GM12878 (cell line): ENCODE data around the gene STMP1. TPM values are rescaled to one million over a fixed set of nuclear protein-coding genes. Genes with fewer than 3 reads are reported as not detected.

ENCODE experiments used
- ATAC-seq: fragments of 200-7000 bp; cut with Tn5 transposase; 3 replicates; pipeline ENCODE4 v1.9.1; 2020; ENCODE audit warnings: mild to moderate bottlenecking, moderate library complexity
- BruUV-seq: library from RNA; stranded (reverse); fragments of 400-500 nt; replicated peaks from 2 replicates; lab custom pipeline; 2021; lab: Mats Ljungman, UMichigan
- CTCF ChIA-PET: fragments of 300-600 bp; sonication (Branson Sonifier 250); formaldehyde crosslinking; extraction: SDS; loops from one replicate; lab custom pipeline; 2021; ENCODE audit warnings: inconsistent platforms; lab: Yijun Ruan, JAX
- POLR2A ChIA-PET: fragments of 350-600 bp; formaldehyde crosslinking; extraction: SDS; loops from one replicate; lab custom pipeline; 2021; ENCODE audit warnings: inconsistent platforms; lab: Charles Lee
- RAD21 ChIA-PET: fragments of 300-600 bp; sonication (Branson Sonifier 250); formaldehyde crosslinking; loops from one replicate; lab custom pipeline; 2023; ENCODE audit warnings: antibody characterized with exemption; ENCODE audit not compliant: unreplicated experiment; lab: Charles Lee
- SMC1A ChIA-PET: fragments of 300-600 bp; sonication (Branson Sonifier 250); formaldehyde crosslinking; loops from one replicate; lab custom pipeline; 2023; ENCODE audit not compliant: unreplicated experiment, uncharacterized antibody; lab: Charles Lee
- DNase-seq: peaks from one replicate; pipeline ENCODE4 v3.0.0-alpha.2; 2011; ENCODE audit warnings: low read depth, low spot score
- FAIRE-seq: peaks from 3 replicates; lab custom pipeline; 2011; peaks lifted over from hg19 to GRCh38; lab: Jason Lieb, UNC
- H2AFZ ChIP-seq: 2 replicates; pipeline ENCODE4 v1.6.0; 2011; ENCODE audit warnings: low read depth, low read length, control low read depth; ENCODE audit not compliant: control insufficient read depth
- H3K27ac ChIP-seq: 2 replicates; pipeline ENCODE4 v1.5.1; 2011; ENCODE audit warnings: control low read depth; ENCODE audit not compliant: control insufficient read depth, insufficient read depth
- H3K27me3 ChIP-seq, 2 experiments: replicated peaks in 1 of 2; 2 replicates each; pipeline versions ENCODE4 v1.6.0 to v1.6.1; 2011; ENCODE audit warnings: low read length in 1 of 2; ENCODE audit not compliant: control insufficient read depth in 2 of 2, insufficient read depth in 2 of 2
- H3K36me3 ChIP-seq, 2 experiments: 2 replicates each; pipeline ENCODE4 v1.5.1; 2011; ENCODE audit warnings: low read length in 1 of 2; ENCODE audit not compliant: control insufficient read depth in 2 of 2, insufficient read depth in 2 of 2
- H3K4me1 ChIP-seq: 2 replicates; pipeline ENCODE4 v1.6.1; 2011; ENCODE audit warnings: mild to moderate bottlenecking, low read length, moderate library complexity, mixed read lengths; ENCODE audit not compliant: control insufficient read depth, insufficient read depth
- H3K4me2 ChIP-seq: 2 replicates; pipeline ENCODE4 v1.6.0; 2011; ENCODE audit warnings: control low read depth; ENCODE audit not compliant: control insufficient read depth, insufficient read depth
- H3K4me3 ChIP-seq: fragments of 200-600 bp; sonication (generic); 2 replicates; pipeline ENCODE4 v1.5.1; 2016
- H3K79me2 ChIP-seq: 2 replicates; pipeline ENCODE4 v1.6.0; 2011; ENCODE audit warnings: low read length; ENCODE audit not compliant: control insufficient read depth, insufficient read depth
- H3K9ac ChIP-seq: 2 replicates; pipeline ENCODE4 v1.8.0; 2011; ENCODE audit warnings: low read length, control low read depth, mixed read lengths; ENCODE audit not compliant: control insufficient read depth, insufficient read depth
- H3K9me3 ChIP-seq: replicated peaks from 3 replicates; pipeline ENCODE4 v1.5.1; 2011; ENCODE audit warnings: mild to moderate bottlenecking, low read length; ENCODE audit not compliant: control insufficient read depth, insufficient read depth
- H4K20me1 ChIP-seq: 2 replicates; pipeline ENCODE4 v1.6.0; 2011; ENCODE audit not compliant: control insufficient read depth, insufficient read depth
- CTCF ChIP-seq, 3 experiments: IDR thresholded peaks in 2 of 3; conservative IDR thresholded peaks in 1 of 3; 2 replicates each; pipeline ENCODE4 v1.5.1; 2011; ENCODE audit warnings: low read depth in 3 of 3, low read length in 3 of 3, mild to moderate bottlenecking in 3 of 3, control low read depth in 2 of 3, moderate library complexity in 2 of 3, inconsistent platforms in 1 of 3, mixed read lengths in 1 of 3; ENCODE audit not compliant: control insufficient read depth in 2 of 3, insufficient read depth in 1 of 3; ENCODE audit errors: extremely low read depth in 1 of 3
- SMC3 ChIP-seq: IDR thresholded peaks from 2 replicates; pipeline ENCODE4 v1.6.1; 2011; ENCODE audit warnings: low read length, improper control_type of control experiment, borderline replicate concordance
- ZNF207 ChIP-seq: fragments of 450-650 bp; IDR thresholded peaks from 2 replicates; pipeline ENCODE4 v1.6.1; 2014; ENCODE audit warnings: antibody characterized with exemption, mild to moderate bottlenecking, borderline replicate concordance
- WGBS: methylation state at CpG from one replicate; pipeline ENCODE4 v1.1.6; 2016; ENCODE audit warnings: low lambda C conversion rate; ENCODE audit not compliant: insufficient replicate concordance, insufficient coverage; ENCODE audit errors: missing lambda C conversion rate; 5-methylcytosine and 5-hydroxymethylcytosine counted together
- in situ Hi-C: fragments of 300-500 bp; cut with MboI; formaldehyde crosslinking; loops from 9 replicates; pipeline ENCODE4 v1.14.3; 2018; ENCODE audit warnings: mixed read lengths
- intact Hi-C: fragments of 100-400 bp; cut with micrococcal nuclease; formaldehyde crosslinking; loops from one replicate; pipeline ENCODE4 v1.14.2; 2022; ENCODE audit not compliant: unreplicated experiment
- polyA plus RNA-seq, 11 experiments: library from polyadenylated mRNA; depleted of rRNA in 4 of 11; unstranded in 6 of 11; stranded (reverse) in 5 of 11; fragments of >200 nt; fragmentation: Nextera tagmentation in 4 of 11; fragmentation: Illumina TruSeq in 1 of 11; extraction: Ambion mirVana in 4 of 11; extraction: Trizol in 1 of 11; gene quantifications; 1 replicate in 1 of 11; 2 replicates in 10 of 11; pipeline versions ENCODE4 v1.2.1 to v1.2.3, GENCODE V29; 2011 to 2016; ENCODE audit warnings: inconsistent platforms in 2 of 11, missing spikeins in 2 of 11, low read depth in 1 of 11
- total RNA-seq, 4 experiments: library from RNA; depleted of rRNA in 3 of 4; stranded (reverse); fragments of >200 nt in 3 of 4; fragmentation: Illumina TruSeq in 1 of 4; extraction: Trizol in 1 of 4; gene quantifications; 2 replicates each; pipeline versions ENCODE4 v1.2.1 to v1.2.3, GENCODE V29; 2013 to 2021

STMP1 gene
- total and polyA plus RNA-seq, 10 of the 15 experiments (the other 5 are each of a cell fraction or from before 2014, with no cell fraction given), result 8.0 to 79.9 (median 24.7) TPM

GRCh38 chr7:135647755-135648154 lies 14.6 kb upstream of the STMP1 start:
- intact Hi-C loops (loop anchor here (10.0 kb wide), 1 partner anchor 233 kb away; no protein-coding TSS in a partner anchor), in situ Hi-C loops (loop anchor here (5.0 kb wide), 1 partner anchor 375 kb away; no protein-coding TSS in a partner anchor)
- Histone ChIP-seq H3K9me3 (no peaks in the 10 kb centered on the region), H3K27me3 (no peaks in the 10 kb centered on the region), H4K20me1 (no peaks in the 10 kb centered on the region), H2AFZ (no peak overlapping the region), H3K4me1 (no peaks in the 10 kb centered on the region), H3K27ac (no peak overlapping the region), H3K9ac (no peak overlapping the region), H3K4me3 (no peak overlapping the region), H3K4me2 (no peak overlapping the region), H3K79me2 (no peaks in the 10 kb centered on the region), H3K36me3 (peaks cover 7 to 34% of the 10 kb centered on the region in 2 experiments)
- no peak for FAIRE-seq
- POLR2A ChIA-PET, result no interaction called here
- no TSS peak for BruUV-seq
- RAD21 ChIA-PET, result interaction anchor here (0.9 kb wide), 1 partner anchor 159 kb away, joined by 3 read pairs; no protein-coding TSS in a partner anchor
- no peak for TF ChIP-seq ZNF207
- no peak for TF ChIP-seq CTCF (IDR thresholded peaks at IDR 0.05 in 2 of 3, conservative IDR thresholded peaks at IDR 0.05 in 1 of 3; ENCODE audit: control insufficient read depth in 2 of 3, extremely low read depth in 1 of 3, insufficient read depth in 1 of 3, low read depth in 3 of 3, low read length in 3 of 3)
- TF ChIP-seq SMC3, result no peak
- DNase-seq, result no peak
- 100% methylated on average over 1 of the region's 1 CpG for WGBS
- SMC1A ChIA-PET, result interaction anchor here (1.1 to 1.8 kb wide), 3 partner anchors 20 to 367 kb away, joined by 3 to 6 read pairs (median 5); no protein-coding TSS in a partner anchor
- CTCF ChIA-PET, result interaction anchor here (0.6 to 7.5 kb wide), 7 partner anchors 13 to 367 kb away, joined by 3 to 123 read pairs (median 3); partner anchors contain the start of gene STMP1
- no peak for ATAC-seq
